ENCODE measurements around the gene GARNL3. TPM values are rescaled to one million over a fixed set of nuclear protein-coding genes. Genes with fewer than 3 reads are reported as not detected.
A peak's percentile ranks its signal among the peaks of the same experiment; 100 is the strongest.

GARNL3 gene
- total and polyA plus RNA-seq, 2 experiments from 2014 or later, result 8.7 to 21.9 TPM

GRCh38 chr9:127407492-127407843 lies 142.9 kb downstream of the GARNL3 start:
- TF ChIP-seq POLR2AphosphoS5 (IDR thresholded peaks at IDR 0.05; ENCODE audit: low read depth) (no peak), EZH2phosphoT487 (IDR thresholded peaks at IDR 0.05; ENCODE audit: unreplicated experiment) (no peak), ZNF462 (CRISPR knock-in tag; IDR thresholded peaks at IDR 0.05) (no peak), NANOG (IDR thresholded peaks at IDR 0.05; ENCODE audit: borderline replicate concordance) (no peak), REST (IDR thresholded peaks at IDR 0.05; ENCODE audit: unreplicated experiment) (no peak), EZH2 (IDR thresholded peaks at IDR 0.05; ENCODE audit: low read depth, unreplicated experiment) (no peak), ZNF114 (CRISPR knock-in tag; IDR thresholded peaks at IDR 0.05) (no peak), ETS1 (IDR thresholded peaks at IDR 0.05) (no peak), ZNF331 (CRISPR knock-in tag; IDR thresholded peaks at IDR 0.05; ENCODE audit: low read depth) (no peak), CREB1 (CRISPR knock-in tag; IDR thresholded peaks at IDR 0.05; ENCODE audit: low read depth) (no peak), CTCF (conservative IDR thresholded peaks at IDR 0.05; ENCODE audit: low read depth in 2 of 2) (no peak), JUNB (IDR thresholded peaks at IDR 0.05; ENCODE audit: unreplicated experiment) (no peak)
- Mint-ChIP-seq H3K4me1 (peaks cover 2% of the 10 kb centered on the region; the same call in 2 of the 3 replicates), H3K27ac (no peak overlapping the region), H3K9me3 (no peaks in the 10 kb centered on the region), H3K36me3 (ENCODE audit: low read depth) (peaks cover 2% of the 10 kb centered on the region), H3K27me3 (ENCODE audit: insufficient read depth, low read depth, poor library complexity) (peaks cover 10% of the 10 kb centered on the region), H3K4me3 (no peak overlapping the region)
- Histone ChIP-seq H3K9me2 (ENCODE audit: insufficient read depth) (no peaks in the 10 kb centered on the region), H4K20me1 (replicated peaks; ENCODE audit: insufficient read depth) (no peaks in the 10 kb centered on the region), H3K79me2 (replicated peaks; ENCODE audit: insufficient read depth) (no peaks in the 10 kb centered on the region), H2AFZ (no peak overlapping the region), H3K27ac (ENCODE audit: low read depth) (peak overlapping the region; percentile 69; the same call in 1 of the 2 replicates), H3K4me2 (no peak overlapping the region), H3K4me1 (ENCODE audit: insufficient read depth) (no peaks in the 10 kb centered on the region), H3F3A (replicated peaks; ENCODE audit: low read depth) (no peaks in the 10 kb centered on the region), H3K4me3 (no peak overlapping the region), H3K36me3 (ENCODE audit: insufficient read depth) (no peaks in the 10 kb centered on the region), H3K27me3 (ENCODE audit: insufficient read depth) (no peaks in the 10 kb centered on the region)
- DNase-seq (ENCODE audit: low spot score) (no peak), ATAC-seq (no peak)
